Liver (tissue), 9 donors: ENCODE data around the gene SEC14L5. TPM values are rescaled to one million over a fixed set of nuclear protein-coding genes. Genes with fewer than 3 reads are reported as not detected.

Source experiments
- DNase-seq: peaks from one replicate; pipeline ENCODE4 v3.0.0-alpha.2; 2017; ENCODE audit warnings: low spot score
- H3K27ac ChIP-seq, 2 donors: one replicate each; pipeline ENCODE4 v1.7.0; 2013; ENCODE audit warnings: inconsistent platforms in 2 of 2, low read length in 2 of 2, control low read depth in 1 of 2, low read depth in 1 of 2, mild to moderate bottlenecking in 1 of 2
- H3K27me3 ChIP-seq, 4 donors: one replicate each; pipeline versions ENCODE4 v1.6.1 to v1.7.0; 2013; ENCODE audit warnings: low read length in 3 of 4, inconsistent platforms in 1 of 4, mild to moderate bottlenecking in 1 of 4, moderate library complexity in 1 of 4; ENCODE audit not compliant: control insufficient read depth in 4 of 4, insufficient read depth in 4 of 4
- H3K36me3 ChIP-seq, 4 donors: one replicate each; pipeline versions ENCODE4 v1.6.1 to v1.7.0; 2013; ENCODE audit warnings: low read length in 3 of 4, mild to moderate bottlenecking in 3 of 4, low read depth in 1 of 4, moderate library complexity in 1 of 4; ENCODE audit not compliant: control insufficient read depth in 4 of 4, insufficient read depth in 3 of 4
- H3K4me1 ChIP-seq, 4 donors: one replicate each; pipeline versions ENCODE4 v1.6.1 to v1.7.0; 2013; ENCODE audit warnings: low read length in 3 of 4, mild to moderate bottlenecking in 3 of 4, moderate library complexity in 1 of 4; ENCODE audit not compliant: control insufficient read depth in 4 of 4, insufficient read depth in 4 of 4
- H3K4me3 ChIP-seq, 3 donors: one replicate each; pipeline versions ENCODE4 v1.6.1 to v1.7.0; 2013; ENCODE audit warnings: low read length in 3 of 3, control low read depth in 1 of 3, low read depth in 1 of 3, mild to moderate bottlenecking in 1 of 3
- H3K9ac ChIP-seq, 2 donors: one replicate each; pipeline ENCODE4 v1.7.0; 2013; ENCODE audit warnings: low read length in 2 of 2, mild to moderate bottlenecking in 2 of 2, moderate library complexity in 2 of 2, control low read depth in 1 of 2, low read depth in 1 of 2
- H3K9me3 ChIP-seq, 4 donors: one replicate each; pipeline versions ENCODE4 v1.6.1 to v1.7.0; 2013; ENCODE audit warnings: low read length in 3 of 4; ENCODE audit not compliant: control insufficient read depth in 4 of 4
- EGR1 ChIP-seq, 2 donors: IDR thresholded peaks; 2 replicates each; pipeline ENCODE4 v1.6.1; 2016 to 2018; ENCODE audit warnings: antibody characterized with exemption in 2 of 2, low read depth in 2 of 2
- FOXA1 ChIP-seq: IDR thresholded peaks from 2 replicates; pipeline ENCODE4 v1.6.1; 2016; ENCODE audit warnings: antibody characterized with exemption
- FOXA2 ChIP-seq: IDR thresholded peaks from 2 replicates; pipeline ENCODE4 v1.6.1; 2016; ENCODE audit warnings: antibody characterized with exemption
- GABPA ChIP-seq, 2 donors: IDR thresholded peaks in 1 of 2; conservative IDR thresholded peaks in 1 of 2; 2 replicates each; pipeline ENCODE4 v1.6.1; 2016; ENCODE audit warnings: antibody characterized with exemption in 2 of 2, mild to moderate bottlenecking in 1 of 2, moderate library complexity in 1 of 2
- HNF4A ChIP-seq, 2 donors: conservative IDR thresholded peaks; 2 replicates each; pipeline ENCODE4 v1.6.1; 2016; ENCODE audit warnings: antibody characterized with exemption in 2 of 2, mild to moderate bottlenecking in 2 of 2
- HNF4G ChIP-seq: IDR thresholded peaks from 2 replicates; pipeline ENCODE4 v1.6.1; 2016; ENCODE audit warnings: antibody characterized with exemption
- JUND ChIP-seq, 2 donors: IDR thresholded peaks; 2 replicates each; pipeline ENCODE4 v1.6.1; 2016; ENCODE audit warnings: antibody characterized with exemption in 2 of 2
- NR2F2 ChIP-seq: IDR thresholded peaks from 2 replicates; pipeline ENCODE4 v1.6.1; 2016; ENCODE audit warnings: antibody characterized with exemption
- RAD21 ChIP-seq, 2 donors: IDR thresholded peaks; 2 replicates each; pipeline ENCODE4 v1.6.1; 2016; ENCODE audit warnings: antibody characterized with exemption in 2 of 2, mild to moderate bottlenecking in 2 of 2
- RXRA ChIP-seq, 2 donors: IDR thresholded peaks; 2 replicates each; pipeline ENCODE4 v1.6.1; 2017 to 2018; ENCODE audit warnings: antibody characterized with exemption in 2 of 2, mild to moderate bottlenecking in 1 of 2
- SP1 ChIP-seq: IDR thresholded peaks from 2 replicates; pipeline ENCODE4 v1.6.1; 2018; ENCODE audit warnings: antibody characterized with exemption, mild to moderate bottlenecking
- TAF1 ChIP-seq: conservative IDR thresholded peaks from 2 replicates; pipeline ENCODE4 v1.6.1; 2016; ENCODE audit warnings: antibody characterized with exemption, mild to moderate bottlenecking
- YY1 ChIP-seq: IDR thresholded peaks from 2 replicates; pipeline ENCODE4 v1.6.1; 2016; ENCODE audit warnings: antibody characterized with exemption, mild to moderate bottlenecking
- WGBS: extraction: QIAGEN DNeasy Blood & Tissue Kit; methylation state at CpG from one replicate; pipeline ENCODE4 v1.1.7; 2013; 5-methylcytosine and 5-hydroxymethylcytosine counted together
- polyA plus RNA-seq, 2 donors: library from polyadenylated mRNA; stranded (reverse) in 1 of 2; unstranded in 1 of 2; fragments of 200-250 nt in 1 of 2; fragments of >200 nt in 1 of 2; fragmentation: Nextera tagmentation in 1 of 2; extraction: Ambion mirVana in 1 of 2; gene quantifications; one replicate each; pipeline versions ENCODE4 v1.2.1 to v1.2.3, GENCODE V29; 2013 to 2015
- total RNA-seq, 2 donors: library from RNA; depleted of rRNA; stranded (reverse); fragments of >200 nt; gene quantifications; one replicate each; pipeline ENCODE4 v1.2.3, GENCODE V29; 2014
- TF ChIP-seq, protein P1 (sequence below): fragments of 150-350 bp; IDR thresholded peaks from 2 replicates; pipeline ENCODE4 v1.5.1; 2017; ENCODE audit warnings: improper control_type of control experiment, low read depth, low read length; ENCODE audit not compliant: missing input control
- TF ChIP-seq, protein P2 (sequence below): IDR thresholded peaks from 2 replicates; pipeline ENCODE4 v1.6.1; 2016; ENCODE audit warnings: antibody characterized with exemption
- TF ChIP-seq, protein P3 (sequence below): IDR thresholded peaks from 2 replicates; pipeline ENCODE4 v1.6.1; 2016; ENCODE audit warnings: antibody characterized with exemption
- TF ChIP-seq, protein P4 (sequence below): IDR thresholded peaks from 2 replicates; pipeline ENCODE4 v1.6.1; 2016; ENCODE audit warnings: antibody characterized with exemption
- TF ChIP-seq, protein P5 (sequence below): IDR thresholded peaks from 2 replicates; pipeline ENCODE4 v1.6.1; 2016; ENCODE audit warnings: antibody characterized with exemption, mild to moderate bottlenecking
- donor health status: healthy.
- donor health status: healthy.
- donor health status: healthy.
- donor health status: healthy.
- donor health status: healthy.

Gene SEC14L5
- total and polyA plus RNA-seq, 4 donors = 0.03 to 0.65 (median 0.12) TPM

DNA sequence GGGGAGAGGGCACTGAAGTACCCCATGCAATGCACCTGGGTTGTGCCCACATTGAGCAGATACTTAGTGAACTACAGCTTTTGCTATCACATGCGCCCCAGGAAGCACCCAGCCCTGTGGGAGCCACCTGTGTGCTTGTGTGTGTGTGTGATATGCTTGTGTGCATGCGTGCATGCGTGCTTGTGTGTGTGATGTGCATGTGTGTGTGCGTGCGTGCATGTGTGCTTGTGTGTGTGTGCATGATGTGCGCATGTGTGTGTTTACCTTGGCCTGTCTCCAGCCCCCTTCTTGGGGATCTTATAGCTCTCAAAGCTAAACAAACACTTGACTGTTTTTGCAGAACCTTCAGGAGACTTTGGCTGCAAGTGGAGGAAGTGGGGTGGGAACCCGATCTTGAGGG, 106.8 kb downstream of the SEC14L5 start:
- WGBS = 78% methylated on average over 7 of the region's 7 CpGs
- DNase-seq = no peak
- TF ChIP-seq SP1 (no peak), RAD21 (IDR thresholded peaks at IDR 0.05) (no peak), FOXA1 (no peak), NR2F2 (no peak), EGR1 (IDR thresholded peaks at IDR 0.05; ENCODE audit: low read depth in 2 of 2) (no peak), HNF4G (no peak), TAF1 (no peak), YY1 (no peak), GABPA (IDR thresholded peaks at IDR 0.05 in 1 of 2, conservative IDR thresholded peaks at IDR 0.05 in 1 of 2) (no peak), JUND (IDR thresholded peaks at IDR 0.05) (no peak), RXRA (IDR thresholded peaks at IDR 0.05) (no peak), HNF4A (conservative IDR thresholded peaks at IDR 0.05) (no peak), FOXA2 (no peak)
- TF ChIP-seq, protein P1, sequence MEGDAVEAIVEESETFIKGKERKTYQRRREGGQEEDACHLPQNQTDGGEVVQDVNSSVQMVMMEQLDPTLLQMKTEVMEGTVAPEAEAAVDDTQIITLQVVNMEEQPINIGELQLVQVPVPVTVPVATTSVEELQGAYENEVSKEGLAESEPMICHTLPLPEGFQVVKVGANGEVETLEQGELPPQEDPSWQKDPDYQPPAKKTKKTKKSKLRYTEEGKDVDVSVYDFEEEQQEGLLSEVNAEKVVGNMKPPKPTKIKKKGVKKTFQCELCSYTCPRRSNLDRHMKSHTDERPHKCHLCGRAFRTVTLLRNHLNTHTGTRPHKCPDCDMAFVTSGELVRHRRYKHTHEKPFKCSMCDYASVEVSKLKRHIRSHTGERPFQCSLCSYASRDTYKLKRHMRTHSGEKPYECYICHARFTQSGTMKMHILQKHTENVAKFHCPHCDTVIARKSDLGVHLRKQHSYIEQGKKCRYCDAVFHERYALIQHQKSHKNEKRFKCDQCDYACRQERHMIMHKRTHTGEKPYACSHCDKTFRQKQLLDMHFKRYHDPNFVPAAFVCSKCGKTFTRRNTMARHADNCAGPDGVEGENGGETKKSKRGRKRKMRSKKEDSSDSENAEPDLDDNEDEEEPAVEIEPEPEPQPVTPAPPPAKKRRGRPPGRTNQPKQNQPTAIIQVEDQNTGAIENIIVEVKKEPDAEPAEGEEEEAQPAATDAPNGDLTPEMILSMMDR = no peak
- TF ChIP-seq, protein P2, sequence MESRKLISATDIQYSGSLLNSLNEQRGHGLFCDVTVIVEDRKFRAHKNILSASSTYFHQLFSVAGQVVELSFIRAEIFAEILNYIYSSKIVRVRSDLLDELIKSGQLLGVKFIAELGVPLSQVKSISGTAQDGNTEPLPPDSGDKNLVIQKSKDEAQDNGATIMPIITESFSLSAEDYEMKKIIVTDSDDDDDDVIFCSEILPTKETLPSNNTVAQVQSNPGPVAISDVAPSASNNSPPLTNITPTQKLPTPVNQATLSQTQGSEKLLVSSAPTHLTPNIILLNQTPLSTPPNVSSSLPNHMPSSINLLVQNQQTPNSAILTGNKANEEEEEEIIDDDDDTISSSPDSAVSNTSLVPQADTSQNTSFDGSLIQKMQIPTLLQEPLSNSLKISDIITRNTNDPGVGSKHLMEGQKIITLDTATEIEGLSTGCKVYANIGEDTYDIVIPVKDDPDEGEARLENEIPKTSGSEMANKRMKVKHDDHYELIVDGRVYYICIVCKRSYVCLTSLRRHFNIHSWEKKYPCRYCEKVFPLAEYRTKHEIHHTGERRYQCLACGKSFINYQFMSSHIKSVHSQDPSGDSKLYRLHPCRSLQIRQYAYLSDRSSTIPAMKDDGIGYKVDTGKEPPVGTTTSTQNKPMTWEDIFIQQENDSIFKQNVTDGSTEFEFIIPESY = no peak
- TF ChIP-seq, protein P3, sequence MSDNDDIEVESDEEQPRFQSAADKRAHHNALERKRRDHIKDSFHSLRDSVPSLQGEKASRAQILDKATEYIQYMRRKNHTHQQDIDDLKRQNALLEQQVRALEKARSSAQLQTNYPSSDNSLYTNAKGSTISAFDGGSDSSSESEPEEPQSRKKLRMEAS = no peak
- TF ChIP-seq, protein P4, sequence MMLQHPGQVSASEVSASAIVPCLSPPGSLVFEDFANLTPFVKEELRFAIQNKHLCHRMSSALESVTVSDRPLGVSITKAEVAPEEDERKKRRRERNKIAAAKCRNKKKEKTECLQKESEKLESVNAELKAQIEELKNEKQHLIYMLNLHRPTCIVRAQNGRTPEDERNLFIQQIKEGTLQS = no peak
- TF ChIP-seq, protein P5, sequence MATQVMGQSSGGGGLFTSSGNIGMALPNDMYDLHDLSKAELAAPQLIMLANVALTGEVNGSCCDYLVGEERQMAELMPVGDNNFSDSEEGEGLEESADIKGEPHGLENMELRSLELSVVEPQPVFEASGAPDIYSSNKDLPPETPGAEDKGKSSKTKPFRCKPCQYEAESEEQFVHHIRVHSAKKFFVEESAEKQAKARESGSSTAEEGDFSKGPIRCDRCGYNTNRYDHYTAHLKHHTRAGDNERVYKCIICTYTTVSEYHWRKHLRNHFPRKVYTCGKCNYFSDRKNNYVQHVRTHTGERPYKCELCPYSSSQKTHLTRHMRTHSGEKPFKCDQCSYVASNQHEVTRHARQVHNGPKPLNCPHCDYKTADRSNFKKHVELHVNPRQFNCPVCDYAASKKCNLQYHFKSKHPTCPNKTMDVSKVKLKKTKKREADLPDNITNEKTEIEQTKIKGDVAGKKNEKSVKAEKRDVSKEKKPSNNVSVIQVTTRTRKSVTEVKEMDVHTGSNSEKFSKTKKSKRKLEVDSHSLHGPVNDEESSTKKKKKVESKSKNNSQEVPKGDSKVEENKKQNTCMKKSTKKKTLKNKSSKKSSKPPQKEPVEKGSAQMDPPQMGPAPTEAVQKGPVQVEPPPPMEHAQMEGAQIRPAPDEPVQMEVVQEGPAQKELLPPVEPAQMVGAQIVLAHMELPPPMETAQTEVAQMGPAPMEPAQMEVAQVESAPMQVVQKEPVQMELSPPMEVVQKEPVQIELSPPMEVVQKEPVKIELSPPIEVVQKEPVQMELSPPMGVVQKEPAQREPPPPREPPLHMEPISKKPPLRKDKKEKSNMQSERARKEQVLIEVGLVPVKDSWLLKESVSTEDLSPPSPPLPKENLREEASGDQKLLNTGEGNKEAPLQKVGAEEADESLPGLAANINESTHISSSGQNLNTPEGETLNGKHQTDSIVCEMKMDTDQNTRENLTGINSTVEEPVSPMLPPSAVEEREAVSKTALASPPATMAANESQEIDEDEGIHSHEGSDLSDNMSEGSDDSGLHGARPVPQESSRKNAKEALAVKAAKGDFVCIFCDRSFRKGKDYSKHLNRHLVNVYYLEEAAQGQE = no peak
- Histone ChIP-seq H3K27me3 (no peaks in the 10 kb centered on the region), H3K36me3 (no peaks in the 10 kb centered on the region), H3K4me1 (no peaks in the 10 kb centered on the region), H3K27ac (no peak overlapping the region), H3K9me3 (no peaks in the 10 kb centered on the region), H3K9ac (no peak overlapping the region), H3K4me3 (no peak overlapping the region)
